Neural crest cell (in vitro differentiated cells): Measurements from ENCODE around the gene FAM124B. TPM values are rescaled to one million over a fixed set of nuclear protein-coding genes. Genes with fewer than 3 reads are reported as not detected.

Source experiments
- DNase-seq: peaks from one replicate; pipeline ENCODE4 v3.0.0; 2021; ENCODE audit warnings: low read depth, mixed read lengths, low spot score
- H3K27ac Mint-ChIP-seq: one replicate; pipeline ENCODE4 v1.8.0; 2021; ENCODE audit warnings: mild to moderate bottlenecking, mixed read lengths; ENCODE audit not compliant: unreplicated experiment
- H3K27me3 Mint-ChIP-seq: 2 replicates; pipeline ENCODE4 v1.8.0; 2021; ENCODE audit warnings: low read depth, mild to moderate bottlenecking, mixed read lengths
- H3K36me3 Mint-ChIP-seq: 2 replicates; pipeline ENCODE4 v1.8.0; 2021; ENCODE audit warnings: low read depth, mild to moderate bottlenecking, mixed read lengths
- H3K4me1 Mint-ChIP-seq: 2 replicates; pipeline ENCODE4 v1.8.0; 2021; ENCODE audit warnings: mixed read lengths
- H3K4me3 Mint-ChIP-seq: one replicate; pipeline ENCODE4 v1.8.0; 2021; ENCODE audit warnings: mild to moderate bottlenecking, mixed read lengths
- H3K9me3 Mint-ChIP-seq: 2 replicates; pipeline ENCODE4 v1.8.0; 2021; ENCODE audit warnings: mixed read lengths
- total RNA-seq: library from RNA; stranded (reverse); gene quantifications from 2 replicates; pipeline ENCODE4 v1.2.1, GENCODE V29; 2021
- TF ChIP-seq, protein P1 (sequence below): fragments of 200-600 bp; sonication (generic); conservative IDR thresholded peaks from 2 replicates; pipeline ENCODE4 v1.5.0; 2021; ENCODE audit warnings: antibody characterized with exemption, mild to moderate bottlenecking

FAM124B gene
- total RNA-seq, 1 donor from 2014 or later, result not detected

DNA sequence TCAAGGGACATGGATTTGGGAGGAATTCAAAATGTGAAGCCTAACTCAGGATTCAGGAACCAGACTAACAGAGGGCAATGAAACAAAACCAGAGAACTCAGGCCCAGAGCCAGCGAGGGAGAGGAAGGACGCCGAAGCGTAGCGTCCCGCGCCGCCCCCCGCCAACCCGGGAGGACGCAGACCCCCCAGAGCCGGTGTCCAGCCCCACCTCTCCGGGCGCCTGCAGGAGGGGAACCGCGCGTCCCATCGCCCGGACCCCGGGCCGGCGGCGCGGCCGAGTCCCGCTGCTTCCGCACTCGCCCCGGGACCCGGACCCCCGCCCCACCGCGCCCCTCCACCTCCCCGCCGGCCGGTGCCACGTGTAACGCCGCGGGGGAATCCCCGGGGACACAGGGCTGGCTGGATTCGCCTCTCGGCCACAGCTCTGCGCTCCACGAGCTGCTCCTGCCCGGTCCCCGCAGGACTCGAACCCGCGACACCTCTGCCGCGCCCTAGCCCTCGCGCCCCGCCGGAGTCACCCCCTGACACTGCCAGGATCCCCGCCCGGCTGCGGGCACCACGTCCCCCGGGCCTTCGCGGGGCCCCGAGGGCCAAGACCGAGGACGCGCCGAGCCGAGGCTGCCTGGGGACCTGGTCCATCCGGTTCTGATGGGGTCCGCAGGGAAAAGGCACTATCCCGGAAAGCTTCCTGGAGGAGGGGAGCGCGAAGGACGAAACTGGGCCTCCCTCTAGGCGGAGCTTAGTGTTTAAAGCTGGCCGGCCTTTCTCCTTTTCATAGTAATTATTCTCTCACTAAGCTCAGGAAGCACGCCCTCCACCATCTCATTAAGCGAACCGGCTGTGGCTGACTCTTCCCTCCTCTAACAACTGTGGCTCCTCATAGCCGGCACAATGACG lies 40.4 kb upstream of the FAM124B start:
- H3K9me3 Mint-ChIP-seq, result peaks cover 8% of the 10 kb centered on the region
- no peak overlapping the region for H3K4me3 Mint-ChIP-seq
- TF ChIP-seq, protein P1, sequence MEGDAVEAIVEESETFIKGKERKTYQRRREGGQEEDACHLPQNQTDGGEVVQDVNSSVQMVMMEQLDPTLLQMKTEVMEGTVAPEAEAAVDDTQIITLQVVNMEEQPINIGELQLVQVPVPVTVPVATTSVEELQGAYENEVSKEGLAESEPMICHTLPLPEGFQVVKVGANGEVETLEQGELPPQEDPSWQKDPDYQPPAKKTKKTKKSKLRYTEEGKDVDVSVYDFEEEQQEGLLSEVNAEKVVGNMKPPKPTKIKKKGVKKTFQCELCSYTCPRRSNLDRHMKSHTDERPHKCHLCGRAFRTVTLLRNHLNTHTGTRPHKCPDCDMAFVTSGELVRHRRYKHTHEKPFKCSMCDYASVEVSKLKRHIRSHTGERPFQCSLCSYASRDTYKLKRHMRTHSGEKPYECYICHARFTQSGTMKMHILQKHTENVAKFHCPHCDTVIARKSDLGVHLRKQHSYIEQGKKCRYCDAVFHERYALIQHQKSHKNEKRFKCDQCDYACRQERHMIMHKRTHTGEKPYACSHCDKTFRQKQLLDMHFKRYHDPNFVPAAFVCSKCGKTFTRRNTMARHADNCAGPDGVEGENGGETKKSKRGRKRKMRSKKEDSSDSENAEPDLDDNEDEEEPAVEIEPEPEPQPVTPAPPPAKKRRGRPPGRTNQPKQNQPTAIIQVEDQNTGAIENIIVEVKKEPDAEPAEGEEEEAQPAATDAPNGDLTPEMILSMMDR, result no peak
- no peaks in the 10 kb centered on the region for H3K4me1 Mint-ChIP-seq
- H3K27ac Mint-ChIP-seq, result no peak overlapping the region
- no peaks in the 10 kb centered on the region for H3K36me3 Mint-ChIP-seq
- no peaks in the 10 kb centered on the region for H3K27me3 Mint-ChIP-seq
- no peak for DNase-seq

DNA sequence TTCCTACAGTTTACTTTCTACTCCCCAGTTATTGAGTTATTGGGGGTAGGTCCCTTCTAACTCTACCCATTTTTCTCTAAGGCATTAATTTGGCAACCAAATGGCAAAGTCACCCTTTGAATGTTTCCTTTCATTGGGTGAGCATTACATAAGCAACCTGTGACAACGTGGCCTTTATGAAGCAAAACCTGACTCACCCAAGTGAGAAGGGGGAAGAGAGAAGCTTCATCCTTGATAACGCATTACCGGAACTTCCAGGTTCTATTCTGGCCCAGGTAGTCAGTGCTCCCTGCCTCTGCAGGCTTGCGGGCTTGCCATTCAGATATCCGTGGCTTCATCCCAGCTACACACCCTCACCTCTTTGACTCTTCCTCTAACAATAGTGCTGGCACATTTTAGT lies 39.1 kb upstream of the FAM124B start:
- peaks cover 8% of the 10 kb centered on the region for H3K9me3 Mint-ChIP-seq
- H3K4me3 Mint-ChIP-seq, result no peak overlapping the region
- no peaks in the 10 kb centered on the region for H3K27me3 Mint-ChIP-seq
- no peaks in the 10 kb centered on the region for H3K4me1 Mint-ChIP-seq
- no peak overlapping the region for H3K27ac Mint-ChIP-seq
- H3K36me3 Mint-ChIP-seq, result no peaks in the 10 kb centered on the region
- TF ChIP-seq, protein P1, result no peak
- DNase-seq, result no peak

GRCh38 chr2:224438726-224439125 lies 36.8 kb upstream of the FAM124B start:
- Mint-ChIP-seq H3K4me3 (no peak overlapping the region), H3K36me3 (no peaks in the 10 kb centered on the region), H3K9me3 (peaks cover 4% of the 10 kb centered on the region), H3K27ac (no peak overlapping the region), H3K27me3 (no peaks in the 10 kb centered on the region), H3K4me1 (peaks cover 1% of the 10 kb centered on the region)
- no peak for DNase-seq
- TF ChIP-seq, protein P1, result no peak

- Mint-ChIP-seq H3K9me3 (peaks cover 16% of the 10 kb centered on the region), H3K27me3 (no peaks in the 10 kb centered on the region), H3K36me3 (peaks cover 2% of the 10 kb centered on the region), H3K4me1 (peaks cover 7% of the 10 kb centered on the region), H3K4me3 (no peak overlapping the region), H3K27ac (no peak overlapping the region)
- TF ChIP-seq, protein P1, result no peak
- no peak for DNase-seq
These were observed 34.7 kb upstream of the FAM124B start for GRCh38 chr2:224436634-224437033.

DNA sequence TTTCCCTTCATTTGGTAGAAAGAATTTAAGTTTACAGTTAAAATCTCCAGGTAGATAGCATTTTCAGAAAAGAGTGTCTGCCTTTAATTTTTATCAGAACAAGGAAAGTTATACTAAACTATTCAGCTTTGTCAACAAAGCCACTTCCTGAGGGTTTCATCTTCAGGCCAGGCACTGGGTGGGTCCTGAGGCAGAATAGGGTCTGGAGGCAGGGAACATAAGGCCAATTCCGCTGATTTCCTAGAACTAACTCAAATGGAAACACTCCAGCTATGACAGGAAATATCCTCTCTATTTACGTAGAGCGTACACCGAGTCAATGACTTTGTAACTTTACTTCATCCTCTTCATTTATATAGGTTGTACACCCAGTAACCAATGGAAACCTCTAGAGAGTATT lies 32.7 kb upstream of the FAM124B start:
- no peak overlapping the region for H3K27ac Mint-ChIP-seq
- peaks cover 20% of the 10 kb centered on the region for H3K9me3 Mint-ChIP-seq

More for the DNA sequence above, 32.7 kb upstream of the FAM124B start:
- no peak for DNase-seq
- Mint-ChIP-seq H3K27me3 (no peaks in the 10 kb centered on the region), H3K36me3 (peaks cover 7% of the 10 kb centered on the region), H3K4me3 (no peak overlapping the region), H3K4me1 (peaks cover 7% of the 10 kb centered on the region)
- TF ChIP-seq, protein P1, result no peak
